ENCODE measurements around the gene NDST1.

- no peak for TF ChIP-seq CTCF (IDR thresholded peaks at IDR 0.05)
- TF ChIP-seq POLR2AphosphoS5 (IDR thresholded peaks at IDR 0.05), result no peak
Measured at GRCh38 chr5:150535611-150536010, 27.7 kb downstream of the NDST1 start.
